Parathyroid adenoma (tissue), 2 donors: ENCODE results near the gene CDCA5.

ENCODE experiments used
- H2AFZ ChIP-seq: fragments of 300-600 bp; sonication (generic); one replicate; pipeline ENCODE4 v1.7.0; 2017; ENCODE audit warnings: antibody characterized with exemption, mild to moderate bottlenecking
- H3K27ac ChIP-seq: fragments of 300-600 bp; sonication (generic); one replicate; pipeline ENCODE4 v1.7.0; 2017
- H3K27me3 ChIP-seq: fragments of 300-600 bp; sonication (generic); one replicate; pipeline ENCODE4 v1.7.0; 2017; ENCODE audit warnings: low read length; ENCODE audit not compliant: control insufficient read depth, insufficient read depth
- H3K36me3 ChIP-seq: fragments of 300-600 bp; sonication (generic); one replicate; pipeline ENCODE4 v1.7.0; 2017; ENCODE audit warnings: low read length; ENCODE audit not compliant: control insufficient read depth, insufficient read depth
- H3K4me1 ChIP-seq: fragments of 300-600 bp; sonication (generic); one replicate; pipeline ENCODE4 v1.7.0; 2017; ENCODE audit warnings: control low read depth
- H3K4me2 ChIP-seq: fragments of 300-600 bp; sonication (generic); one replicate; pipeline ENCODE4 v1.7.0; 2017; ENCODE audit warnings: low read length
- H3K4me3 ChIP-seq: fragments of 300-600 bp; sonication (generic); one replicate; pipeline ENCODE4 v1.7.0; 2017; ENCODE audit warnings: low read depth, low read length
- H3K79me2 ChIP-seq: fragments of 300-600 bp; sonication (generic); one replicate; pipeline ENCODE4 v1.7.0; 2017; ENCODE audit warnings: control low read depth
- H3K9ac ChIP-seq: fragments of 300-600 bp; sonication (generic); one replicate; pipeline ENCODE4 v1.7.0; 2017; ENCODE audit warnings: mild to moderate bottlenecking
- H3K9me3 ChIP-seq: fragments of 300-600 bp; sonication (generic); one replicate; pipeline ENCODE4 v1.7.0; 2017; ENCODE audit warnings: low read length; ENCODE audit not compliant: control insufficient read depth
- TF ChIP-seq, protein P1 (sequence below): fragments of 300-600 bp; sonication (generic); IDR thresholded peaks from one replicate; pipeline ENCODE4 v1.7.0; 2017; ENCODE audit warnings: antibody characterized with exemption, mild to moderate bottlenecking
- donor health status: primary hyperparathyroidism.

The CDCA5 gene

DNA sequence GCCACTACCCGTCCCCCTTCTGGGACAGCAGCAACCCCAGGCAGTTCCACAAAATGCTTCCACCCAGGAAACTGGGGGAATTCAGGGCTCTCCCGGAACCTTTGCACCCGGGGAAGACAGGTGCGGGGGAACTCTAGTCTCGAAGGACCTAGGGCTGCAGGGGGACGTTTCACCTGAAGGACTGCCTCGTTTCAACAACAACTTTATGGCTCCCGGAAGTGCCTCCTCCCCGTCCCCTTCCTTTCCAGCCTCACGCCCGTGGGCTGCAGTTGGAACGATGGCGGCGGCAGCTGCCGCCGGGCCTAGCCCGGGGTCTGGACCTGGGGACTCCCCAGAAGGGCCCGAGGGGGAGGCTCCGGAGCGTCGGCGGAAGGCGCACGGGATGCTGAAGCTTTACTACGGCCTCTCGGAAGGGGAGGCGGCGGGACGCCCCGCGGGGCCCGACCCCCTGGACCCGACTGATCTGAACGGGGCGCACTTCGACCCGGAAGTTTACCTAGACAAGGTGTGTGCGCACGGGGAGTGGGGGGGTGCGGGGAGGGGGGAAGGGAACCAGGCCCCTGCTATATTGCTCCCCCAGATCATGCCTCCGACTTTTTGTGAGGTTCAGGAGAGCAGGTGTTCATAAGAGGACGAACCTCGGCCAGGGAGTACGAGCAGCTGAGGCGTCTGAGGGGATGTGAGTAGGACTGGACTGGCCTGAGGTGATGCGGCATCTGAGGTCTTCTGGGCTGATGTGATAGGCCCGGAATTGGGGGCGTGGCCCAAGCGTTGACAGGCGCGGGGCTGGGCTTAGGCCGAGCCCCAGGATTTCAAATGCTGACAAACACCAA, 12.3 kb upstream of the CDCA5 start, which contains the start of gene VPS51:
Gene VPS51 (plus strand): TSS at position 241 of the 833 bp plus-strand sequence. CDS start 37 bp downstream, at position 278.
- H3K79me2 ChIP-seq = peaks cover 15% of the 10 kb centered on the region
- no peaks in the 10 kb centered on the region for H3K27me3 ChIP-seq
- H3K9me3 ChIP-seq = no peaks in the 10 kb centered on the region
- H3K9ac ChIP-seq = peak within 1 kb of the TSS; percentile 76
- peaks cover 7% of the 10 kb centered on the region for H3K4me1 ChIP-seq
- H3K4me3 ChIP-seq = peak within 1 kb of the TSS; percentile 76
- H3K4me2 ChIP-seq = peak within 1 kb of the TSS; percentile 76
- TF ChIP-seq, protein P1, sequence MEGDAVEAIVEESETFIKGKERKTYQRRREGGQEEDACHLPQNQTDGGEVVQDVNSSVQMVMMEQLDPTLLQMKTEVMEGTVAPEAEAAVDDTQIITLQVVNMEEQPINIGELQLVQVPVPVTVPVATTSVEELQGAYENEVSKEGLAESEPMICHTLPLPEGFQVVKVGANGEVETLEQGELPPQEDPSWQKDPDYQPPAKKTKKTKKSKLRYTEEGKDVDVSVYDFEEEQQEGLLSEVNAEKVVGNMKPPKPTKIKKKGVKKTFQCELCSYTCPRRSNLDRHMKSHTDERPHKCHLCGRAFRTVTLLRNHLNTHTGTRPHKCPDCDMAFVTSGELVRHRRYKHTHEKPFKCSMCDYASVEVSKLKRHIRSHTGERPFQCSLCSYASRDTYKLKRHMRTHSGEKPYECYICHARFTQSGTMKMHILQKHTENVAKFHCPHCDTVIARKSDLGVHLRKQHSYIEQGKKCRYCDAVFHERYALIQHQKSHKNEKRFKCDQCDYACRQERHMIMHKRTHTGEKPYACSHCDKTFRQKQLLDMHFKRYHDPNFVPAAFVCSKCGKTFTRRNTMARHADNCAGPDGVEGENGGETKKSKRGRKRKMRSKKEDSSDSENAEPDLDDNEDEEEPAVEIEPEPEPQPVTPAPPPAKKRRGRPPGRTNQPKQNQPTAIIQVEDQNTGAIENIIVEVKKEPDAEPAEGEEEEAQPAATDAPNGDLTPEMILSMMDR = no peak
- no peaks in the 10 kb centered on the region for H3K36me3 ChIP-seq
- peak within 1 kb of the TSS; percentile 91 for H3K27ac ChIP-seq
- peak within 1 kb of the TSS; percentile 99 for H2AFZ ChIP-seq

DNA sequence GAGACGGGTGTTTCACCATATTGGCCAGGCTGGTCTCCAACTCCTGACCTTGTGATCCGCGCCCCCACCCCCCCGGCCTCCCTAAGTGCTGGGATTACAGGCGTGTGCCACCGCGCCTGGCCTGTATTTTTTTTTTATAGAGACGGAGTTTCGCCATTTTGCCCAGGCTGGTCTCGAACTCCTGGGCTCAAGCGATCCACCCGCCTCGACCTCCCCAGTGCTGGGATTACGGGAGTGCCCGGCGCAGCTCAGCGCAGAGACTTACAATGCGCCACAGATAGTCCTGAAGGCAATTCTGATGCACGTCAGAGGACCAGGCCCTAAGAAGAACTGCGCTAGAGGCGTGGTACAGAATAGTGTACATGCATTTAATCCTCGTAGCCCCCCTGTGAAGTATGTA, 11.6 kb upstream of the CDCA5 start:
- H3K4me3 ChIP-seq = no peak overlapping the region
- peaks cover 7% of the 10 kb centered on the region for H3K4me1 ChIP-seq
- H3K4me2 ChIP-seq = peak overlapping the region; percentile 33
- no peaks in the 10 kb centered on the region for H3K36me3 ChIP-seq
- peak overlapping the region; percentile 99 for H2AFZ ChIP-seq
- H3K79me2 ChIP-seq = peaks cover 12% of the 10 kb centered on the region
- H3K9me3 ChIP-seq = no peaks in the 10 kb centered on the region
- H3K27ac ChIP-seq = peak overlapping the region; percentile 91
- H3K27me3 ChIP-seq = no peaks in the 10 kb centered on the region
- no peak overlapping the region for H3K9ac ChIP-seq
- TF ChIP-seq, protein P1 = no peak

DNA sequence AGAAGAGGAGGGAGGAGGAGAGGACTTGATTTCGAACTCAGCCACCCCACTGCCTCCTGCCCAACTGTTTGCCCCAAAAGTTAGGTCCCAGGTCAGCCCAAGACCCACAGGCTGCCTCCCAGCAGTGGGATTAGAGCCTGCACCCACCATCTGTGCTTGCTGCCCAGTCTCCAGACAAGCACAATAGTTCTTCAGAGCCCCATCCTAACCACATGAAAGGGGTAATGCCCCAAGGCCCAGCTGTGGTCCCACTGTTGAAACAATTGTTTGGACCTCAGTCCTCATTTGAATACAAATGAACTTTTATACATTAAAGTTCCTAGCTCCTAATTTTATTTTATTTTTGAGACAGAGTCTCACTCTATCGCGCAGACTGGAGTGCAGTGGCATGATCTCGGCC, 6.8 kb upstream of the CDCA5 start:
- no peak overlapping the region for H3K27ac ChIP-seq
- H3K9me3 ChIP-seq = no peaks in the 10 kb centered on the region
- H3K9ac ChIP-seq = no peak overlapping the region
- H3K4me3 ChIP-seq = no peak overlapping the region
- H3K36me3 ChIP-seq = no peaks in the 10 kb centered on the region
- H2AFZ ChIP-seq = no peak overlapping the region
- H3K27me3 ChIP-seq = no peaks in the 10 kb centered on the region
- H3K79me2 ChIP-seq = no peaks in the 10 kb centered on the region
- H3K4me2 ChIP-seq = no peak overlapping the region
- H3K4me1 ChIP-seq = peaks cover under 1% of the 10 kb centered on the region
- TF ChIP-seq, protein P1 = no peak

DNA sequence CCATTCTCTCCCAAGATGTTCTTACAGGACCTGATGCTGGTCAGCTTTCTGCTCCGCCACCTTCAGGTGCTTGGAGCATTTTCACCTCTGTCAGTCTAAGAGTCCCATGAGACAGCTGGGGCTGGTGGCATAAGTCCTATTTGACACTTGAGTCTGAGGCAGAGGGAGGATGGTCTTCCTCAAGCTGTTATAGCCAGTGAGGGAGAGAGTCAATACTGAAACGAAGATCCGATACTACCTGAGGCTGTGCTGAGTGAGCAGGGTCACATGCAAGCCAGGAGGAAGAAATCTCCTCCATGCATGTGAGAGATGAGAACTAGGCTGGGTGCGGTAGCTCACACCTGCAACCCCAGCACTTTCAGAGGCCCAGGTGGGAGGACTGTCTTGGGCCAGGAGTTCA, 5.8 kb upstream of the CDCA5 start:
- no peaks in the 10 kb centered on the region for H3K79me2 ChIP-seq
- no peaks in the 10 kb centered on the region for H3K9me3 ChIP-seq
- H3K4me1 ChIP-seq = peaks cover 4% of the 10 kb centered on the region
- no peaks in the 10 kb centered on the region for H3K36me3 ChIP-seq
- TF ChIP-seq, protein P1 = no peak
- no peak overlapping the region for H3K4me2 ChIP-seq
- H3K27ac ChIP-seq = no peak overlapping the region
- H3K27me3 ChIP-seq = no peaks in the 10 kb centered on the region
- no peak overlapping the region for H2AFZ ChIP-seq
- H3K9ac ChIP-seq = no peak overlapping the region
- no peak overlapping the region for H3K4me3 ChIP-seq

DNA sequence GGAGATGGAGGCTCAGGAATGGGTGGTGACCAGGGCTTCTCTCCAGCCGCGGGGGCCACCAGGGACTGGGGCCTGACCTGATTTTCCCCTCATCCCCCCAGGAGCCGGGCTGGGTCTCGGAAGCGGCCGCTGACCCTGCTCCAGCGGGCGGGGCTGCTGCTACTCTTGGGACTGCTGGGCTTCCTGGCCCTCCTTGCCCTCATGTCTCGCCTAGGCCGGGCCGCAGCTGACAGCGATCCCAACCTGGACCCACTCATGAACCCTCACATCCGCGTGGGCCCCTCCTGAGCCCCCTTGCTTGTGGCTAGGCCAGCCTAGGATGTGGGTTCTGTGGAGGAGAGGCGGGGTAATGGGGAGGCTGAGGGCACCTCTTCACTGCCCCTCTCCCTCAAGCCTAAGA, 4.0 kb upstream of the CDCA5 start:
- no peak overlapping the region for H3K9ac ChIP-seq
- H2AFZ ChIP-seq = no peak overlapping the region
- TF ChIP-seq, protein P1 = no peak
- H3K36me3 ChIP-seq = no peaks in the 10 kb centered on the region
- H3K4me2 ChIP-seq = no peak overlapping the region
- H3K27ac ChIP-seq = no peak overlapping the region
- no peaks in the 10 kb centered on the region for H3K27me3 ChIP-seq
- no peaks in the 10 kb centered on the region for H3K79me2 ChIP-seq
- H3K4me1 ChIP-seq = peaks cover 4% of the 10 kb centered on the region
- no peaks in the 10 kb centered on the region for H3K9me3 ChIP-seq
- no peak overlapping the region for H3K4me3 ChIP-seq
